Body of pancreas (tissue), 4 donors: ENCODE data around the gene VPS16. TPM values are rescaled to one million over a fixed set of nuclear protein-coding genes. Genes with fewer than 3 reads are reported as not detected.

Source experiments
- ATAC-seq: fragments of 150-250 bp; one replicate; pipeline ENCODE4 v1.9.1; 2016
- DNase-seq, 4 donors: peaks; one replicate each; pipeline ENCODE4 v3.0.0-alpha.2; 2019
- H3K27ac ChIP-seq, 4 donors: fragments of 200-600 bp; sonication (generic); 1 replicate in 3 of 4; 2 replicates in 1 of 4; pipeline versions ENCODE4 v1.5.1 to v1.6.1; 2016 to 2019; ENCODE audit warnings: mild to moderate bottlenecking in 1 of 4, mixed read lengths in 1 of 4, moderate library complexity in 1 of 4
- H3K27me3 ChIP-seq, 2 donors: fragments of 200-600 bp; sonication (generic); one replicate each; pipeline ENCODE4 v1.6.0; 2016; ENCODE audit warnings: mild to moderate bottlenecking in 1 of 2
- H3K36me3 ChIP-seq, 2 donors: fragments of 200-600 bp; sonication (generic); replicated peaks in 1 of 2; 2 replicates each; pipeline ENCODE4 v1.5.1; 2016; ENCODE audit warnings: low read depth in 2 of 2; ENCODE audit not compliant: insufficient read depth in 1 of 2
- H3K4me1 ChIP-seq: fragments of 200-600 bp; sonication (generic); one replicate; pipeline ENCODE4 v1.6.0; 2016
- H3K4me3 ChIP-seq, 2 donors: fragments of 200-600 bp; sonication (generic); 1 replicate in 1 of 2; 2 replicates in 1 of 2; pipeline ENCODE4 v1.5.1; 2016 to 2019
- H3K9me3 ChIP-seq, 3 donors: fragments of 200-600 bp; sonication (generic); 1 replicate in 2 of 3; 2 replicates in 1 of 3; pipeline ENCODE4 v1.5.1; 2016
- CTCF ChIP-seq, 7 experiments: fragments of 450-650 bp in 4 of 7; fragments of 200-600 bp in 3 of 7; sonication (generic) in 3 of 7; IDR thresholded peaks; one replicate each; pipeline ENCODE4 v1.5.1; 2016 to 2019; ENCODE audit warnings: antibody characterized with exemption in 7 of 7
- POLR2A ChIP-seq, 3 donors: fragments of 450-650 bp; IDR thresholded peaks; one replicate each; pipeline ENCODE4 v1.6.1; 2016; ENCODE audit warnings: antibody characterized with exemption in 3 of 3, mild to moderate bottlenecking in 2 of 3
- WGBS, 2 donors: methylation state at CpG; one replicate each; pipeline ENCODE4 v1.1.5; 2017; 5-methylcytosine and 5-hydroxymethylcytosine counted together
- intact Hi-C: fragments of 100-400 bp; cut with DNase I; formaldehyde crosslinking; loops from one replicate; pipeline ENCODE4 v1.15.1; 2023
- total RNA-seq, 2 donors: library from RNA; depleted of rRNA; stranded (reverse); fragments of >200 nt; gene quantifications; one replicate each; pipeline ENCODE4 v1.1.0, GENCODE V29; 2016

VPS16 gene
- total RNA-seq, 2 donors from 2014 or later = 21.3 to 25.4 TPM

DNA sequence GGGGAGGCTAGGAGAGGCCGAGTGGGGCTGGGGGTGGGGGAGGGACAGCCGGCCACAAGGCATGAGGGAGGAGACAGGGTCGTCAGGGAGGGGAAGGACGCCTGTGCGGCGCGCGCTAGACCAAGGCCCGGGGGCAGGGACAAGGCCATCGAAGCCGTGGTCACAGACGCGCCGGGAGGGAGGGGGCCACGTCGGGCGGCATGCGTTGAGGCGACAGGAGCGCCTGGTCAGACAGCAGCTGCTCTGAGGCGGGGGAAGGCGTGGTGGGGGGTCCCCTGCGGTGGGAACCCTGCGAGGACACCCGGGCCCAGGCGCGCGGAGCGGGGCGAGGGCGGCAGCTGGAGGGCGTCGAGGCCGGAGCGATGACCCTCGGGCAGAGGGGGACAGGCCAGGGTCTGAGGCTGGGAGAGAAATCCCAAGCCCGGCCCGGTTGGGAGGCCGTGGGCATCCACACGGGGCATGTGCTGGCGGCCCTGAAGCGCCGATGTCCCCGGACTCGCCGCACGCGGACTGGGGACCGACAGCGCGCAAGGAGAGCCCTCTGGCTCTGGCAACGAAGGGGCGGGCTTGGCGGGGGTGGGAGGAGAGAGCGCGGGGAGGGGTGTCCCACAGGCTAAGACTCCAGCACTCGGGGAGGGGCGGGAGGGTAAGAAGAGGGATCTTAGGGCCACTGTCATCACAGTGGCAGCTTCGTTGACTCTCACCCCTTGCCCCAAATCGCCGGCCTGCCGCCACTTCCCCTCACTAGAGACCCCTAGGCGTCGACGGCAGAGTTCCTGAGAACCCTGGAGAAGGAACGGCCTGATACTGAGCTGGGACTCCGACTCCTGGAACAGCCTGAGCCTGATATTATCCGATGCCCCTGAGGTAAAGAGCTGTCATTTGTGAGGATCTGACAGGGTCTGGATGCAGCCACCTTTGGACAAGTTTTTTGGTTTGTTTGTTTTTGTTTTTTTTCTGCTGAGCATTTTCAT lies 19.4 kb upstream of the VPS16 start:
- Histone ChIP-seq H3K36me3 (no peaks in the 10 kb centered on the region), H3K27ac (no peak overlapping the region), H3K27me3 (peaks cover 0 to 10% of the 10 kb centered on the region in 2 donors), H3K4me1 (peaks cover 4% of the 10 kb centered on the region), H3K9me3 (no peaks in the 10 kb centered on the region), H3K4me3 (no peak overlapping the region)
- TF ChIP-seq POLR2A (IDR thresholded peaks at IDR 0.05) (no peak), CTCF (IDR thresholded peaks at IDR 0.05) (no peak)
- intact Hi-C loops = no loop called here
- DNase-seq (no peak), ATAC-seq (no peak)
- 5 to 7% methylated on average over 14 to 64 of the region's 68 CpGs for WGBS, 2 donors

DNA sequence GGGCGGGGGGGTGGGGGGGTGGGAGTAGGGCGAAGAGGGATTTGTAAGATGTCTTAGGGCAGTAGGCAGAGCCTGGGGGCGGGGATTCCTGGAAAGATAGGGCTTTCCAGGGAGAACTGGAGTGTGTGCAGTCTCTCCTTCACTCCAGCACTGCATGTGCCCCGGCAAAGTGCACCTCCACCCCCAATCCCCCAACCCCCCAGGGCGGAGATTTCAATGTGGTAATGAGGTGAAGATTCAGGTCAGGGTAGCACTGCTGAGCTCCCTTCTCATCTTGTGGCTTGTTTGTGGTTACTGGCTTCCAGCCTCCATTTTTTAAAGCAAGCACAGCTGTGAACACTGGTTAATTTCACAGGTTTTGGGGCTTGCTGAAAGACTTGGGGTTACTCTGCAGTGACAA lies 18.5 kb upstream of the VPS16 start:
- Histone ChIP-seq H3K4me3 (no peak overlapping the region), H3K27me3 (peaks cover 0 to 10% of the 10 kb centered on the region in 2 donors), H3K4me1 (peaks cover 4% of the 10 kb centered on the region), H3K9me3 (no peaks in the 10 kb centered on the region), H3K27ac (no peak overlapping the region), H3K36me3 (no peaks in the 10 kb centered on the region)
- intact Hi-C loops = no loop called here
- no peak for ATAC-seq
- TF ChIP-seq POLR2A (IDR thresholded peaks at IDR 0.05) (no peak), CTCF (IDR thresholded peaks at IDR 0.05) (no peak)
- DNase-seq = no peak
- WGBS, 2 donors = 15 to 19% methylated on average over 3 to 5 of the region's 5 CpGs

GRCh38 chr20:2825761-2826160 lies 14.8 kb upstream of the VPS16 start:
- Histone ChIP-seq H3K9me3 (no peaks in the 10 kb centered on the region), H3K36me3 (no peaks in the 10 kb centered on the region), H3K27ac (no peak overlapping the region), H3K4me1 (peaks cover 4% of the 10 kb centered on the region), H3K27me3 (peaks cover 0 to 4% of the 10 kb centered on the region in 2 donors), H3K4me3 (no peak overlapping the region)
- DNase-seq (no peak), ATAC-seq (no peak)
- TF ChIP-seq CTCF (IDR thresholded peaks at IDR 0.05) = no peak
- no peak for TF ChIP-seq POLR2A (IDR thresholded peaks at IDR 0.05)
- WGBS, 2 donors = 70 to 89% methylated on average over 2 of the region's 2 CpGs
- intact Hi-C loops = no loop called here

DNA sequence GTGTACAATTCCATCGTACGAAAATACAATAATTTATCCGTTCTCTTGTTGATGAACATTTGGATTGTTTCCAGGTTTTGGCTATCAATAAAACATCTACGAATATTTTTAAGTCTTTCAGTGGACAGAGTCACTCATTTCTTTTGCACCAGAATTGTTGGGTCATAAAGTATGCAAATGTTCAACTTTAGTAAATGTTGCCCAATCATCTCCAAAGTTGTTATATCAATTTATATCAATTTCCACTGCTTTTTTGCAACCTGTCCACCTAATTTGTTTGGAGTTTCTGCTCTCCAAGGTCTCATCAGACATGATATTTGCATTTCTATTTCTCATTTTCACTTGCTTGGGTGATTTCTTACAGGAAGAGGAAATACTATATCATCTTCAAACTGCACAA lies 13.9 kb upstream of the VPS16 start:
- 65 to 72% methylated on average over 4 of the region's 4 CpGs for WGBS, 2 donors
- no peak for ATAC-seq

More for the DNA sequence above, 13.9 kb upstream of the VPS16 start:
- H3K27me3 ChIP-seq = no peaks in the 10 kb centered on the region
- TF ChIP-seq CTCF (IDR thresholded peaks at IDR 0.05) (no peak), POLR2A (IDR thresholded peaks at IDR 0.05) (no peak)
- H3K27ac ChIP-seq = no peak overlapping the region
- intact Hi-C loops = no loop called here
- no peaks in the 10 kb centered on the region for H3K4me1 ChIP-seq
- H3K4me3 ChIP-seq = no peak overlapping the region
- no peaks in the 10 kb centered on the region for H3K9me3 ChIP-seq
- DNase-seq = no peak
- no peaks in the 10 kb centered on the region for H3K36me3 ChIP-seq
